CD14-positive monocyte (primary cell): ENCODE data around the gene LCORL. TPM values are rescaled to one million over a fixed set of nuclear protein-coding genes. Genes with fewer than 3 reads are reported as not detected.

Experiments
- DNase-seq, 3 donors: peaks; one replicate each; pipeline ENCODE4 v3.0.0-alpha.2; 2011 to 2022
- H2AFZ ChIP-seq: 2 replicates; pipeline ENCODE4 v1.6.0; 2012; ENCODE audit warnings: mild to moderate bottlenecking, low read depth, low read length, inconsistent platforms; ENCODE audit not compliant: insufficient read depth, poor library complexity, severe bottlenecking
- H3K27ac ChIP-seq, 2 donors: 1 replicate in 1 of 2; 2 replicates in 1 of 2; pipeline ENCODE4 v1.5.1; 2012 to 2013; ENCODE audit warnings: low read length in 2 of 2, control low read depth in 1 of 2, inconsistent platforms in 1 of 2, low read depth in 1 of 2, mild to moderate bottlenecking in 1 of 2
- H3K27me3 ChIP-seq, 2 donors: one replicate each; pipeline versions ENCODE4 v1.6.0 to v1.6.1; 2011 to 2013; ENCODE audit warnings: low read length in 2 of 2; ENCODE audit not compliant: control insufficient read depth in 2 of 2, insufficient read depth in 2 of 2
- H3K36me3 ChIP-seq, 2 donors: replicated peaks in 1 of 2; 1 replicate in 1 of 2; 2 replicates in 1 of 2; pipeline versions ENCODE4 v1.5.1 to v1.6.1; 2012 to 2013; ENCODE audit warnings: low read length in 2 of 2, control low read depth in 1 of 2, inconsistent platforms in 1 of 2, mild to moderate bottlenecking in 1 of 2; ENCODE audit not compliant: insufficient read depth in 2 of 2, control insufficient read depth in 1 of 2
- H3K4me1 ChIP-seq, 2 donors: 1 replicate in 1 of 2; 2 replicates in 1 of 2; pipeline versions ENCODE4 v1.5.1 to v1.6.1; 2012 to 2013; ENCODE audit warnings: low read length in 2 of 2, control low read depth in 1 of 2, inconsistent platforms in 1 of 2, mild to moderate bottlenecking in 1 of 2, moderate library complexity in 1 of 2; ENCODE audit not compliant: insufficient read depth in 2 of 2, control insufficient read depth in 1 of 2
- H3K4me2 ChIP-seq: replicated peaks from 2 replicates; pipeline ENCODE3; 2012; ENCODE audit warnings: low read length, moderate library complexity, mild to moderate bottlenecking; ENCODE audit not compliant: poor library complexity, severe bottlenecking; ENCODE audit errors: extremely low read depth
- H3K4me3 ChIP-seq, 3 experiments: fragments of 200-600 bp in 1 of 3; sonication (generic) in 1 of 3; replicated peaks in 1 of 3; 1 replicate in 2 of 3; 2 replicates in 1 of 3; pipeline ENCODE4 v1.5.1; 2011 to 2013; ENCODE audit warnings: low read length in 3 of 3, mild to moderate bottlenecking in 3 of 3, control low read depth in 2 of 3, low read depth in 2 of 3, inconsistent platforms in 1 of 3, moderate library complexity in 1 of 3
- H3K79me2 ChIP-seq: 2 replicates; pipeline ENCODE4 v1.6.0; 2012; ENCODE audit warnings: mild to moderate bottlenecking, control low read depth, inconsistent platforms, low read length, moderate library complexity; ENCODE audit not compliant: insufficient read depth
- H3K9ac ChIP-seq: 2 replicates; pipeline ENCODE4 v1.6.0; 2017; ENCODE audit warnings: low read length, mild to moderate bottlenecking; ENCODE audit not compliant: insufficient read depth, poor library complexity, severe bottlenecking
- H3K9me3 ChIP-seq, 2 donors: replicated peaks in 1 of 2; 1 replicate in 1 of 2; 2 replicates in 1 of 2; pipeline versions ENCODE4 v1.5.1 to v1.6.1; 2012 to 2013; ENCODE audit warnings: low read length in 2 of 2, control low read depth in 1 of 2; ENCODE audit not compliant: control insufficient read depth in 1 of 2, insufficient read depth in 1 of 2
- H4K20me1 ChIP-seq: 2 replicates; pipeline ENCODE4 v1.6.0; 2012; ENCODE audit warnings: mild to moderate bottlenecking, low read length, control low read depth, moderate library complexity; ENCODE audit not compliant: insufficient read depth
- H3K27ac Mint-ChIP-seq, 7 donors: one replicate each; pipeline ENCODE4 v1.8.0; 2020; ENCODE audit warnings: mild to moderate bottlenecking in 7 of 7, mixed read lengths in 7 of 7, moderate library complexity in 6 of 7, inconsistent platforms in 2 of 7
- H3K27me3 Mint-ChIP-seq, 3 donors: one replicate each; pipeline ENCODE4 v1.8.0; 2021 to 2022; ENCODE audit warnings: low read depth in 3 of 3, mild to moderate bottlenecking in 3 of 3, mixed read lengths in 3 of 3, moderate library complexity in 3 of 3, inconsistent platforms in 1 of 3
- H3K36me3 Mint-ChIP-seq, 2 donors: one replicate each; pipeline ENCODE4 v1.8.0; 2020; ENCODE audit warnings: mixed read lengths in 2 of 2, inconsistent platforms in 1 of 2, mild to moderate bottlenecking in 1 of 2
- H3K4me1 Mint-ChIP-seq: one replicate; pipeline ENCODE4 v1.8.0; 2020; ENCODE audit warnings: mild to moderate bottlenecking, mixed read lengths
- H3K4me3 Mint-ChIP-seq, 2 donors: one replicate each; pipeline ENCODE4 v1.8.0; 2020; ENCODE audit warnings: mild to moderate bottlenecking in 2 of 2, mixed read lengths in 2 of 2, moderate library complexity in 1 of 2
- H3K9me3 Mint-ChIP-seq, 7 donors: one replicate each; pipeline ENCODE4 v1.8.0; 2020 to 2022; ENCODE audit warnings: mixed read lengths in 7 of 7, mild to moderate bottlenecking in 6 of 7, moderate library complexity in 6 of 7, inconsistent platforms in 2 of 7
- CTCF ChIP-seq: fragments of 200-600 bp; IDR thresholded peaks from one replicate; pipeline ENCODE4 v1.8.0; 2022; ENCODE audit warnings: antibody characterized with exemption, mild to moderate bottlenecking
- WGBS: methylation state at CpG from one replicate; pipeline ENCODE4 v1.1.5; 2013; ENCODE audit warnings: missing lambda C conversion rate; ENCODE audit not compliant: insufficient coverage; 5-methylcytosine and 5-hydroxymethylcytosine counted together
- intact Hi-C, 2 donors: fragments of 100-400 bp; cut with micrococcal nuclease; formaldehyde crosslinking; loops; one replicate each; pipeline versions ENCODE4 v1.15.0 to v1.15.1; 2023
- polyA plus RNA-seq, 3 donors: library from polyadenylated mRNA; depleted of rRNA in 1 of 3; unstranded in 2 of 3; stranded (reverse) in 1 of 3; fragments of 300-500 nt in 2 of 3; fragments of >200 nt in 1 of 3; fragmentation: Illumina TruSeq in 2 of 3; gene quantifications; 1 replicate in 2 of 3; 2 replicates in 1 of 3; pipeline ENCODE4 v1.2.3, GENCODE V29; 2012 to 2021

Gene LCORL
- polyA plus RNA-seq, 3 donors = 3.1 to 19.1 (median 9.6) TPM

- no peak for TF ChIP-seq CTCF
- no peaks in the 10 kb centered on the region for H3K27me3 ChIP-seq
- H3K4me3 ChIP-seq = no peak overlapping the region
- DNase-seq = no peak
- Mint-ChIP-seq H3K36me3 (peaks cover 31 to 43% of the 10 kb centered on the region in 2 donors), H3K27me3 (no peaks in the 10 kb centered on the region), H3K4me3 (no peak overlapping the region), H3K4me1 (peaks cover 2% of the 10 kb centered on the region), H3K9me3 (peaks cover 0 to 1% (median 0%) of the 10 kb centered on the region in 7 donors), H3K27ac (no peak overlapping the region)
- H3K27ac ChIP-seq = no peak overlapping the region
- H3K9ac ChIP-seq = no peak overlapping the region
- no peak overlapping the region for H3K4me2 ChIP-seq
- H4K20me1 ChIP-seq = no peaks in the 10 kb centered on the region
- H3K79me2 ChIP-seq = no peaks in the 10 kb centered on the region
- H2AFZ ChIP-seq = no peak overlapping the region
- WGBS = no CpG with 5 or more reads among the region's 2 CpGs
- intact Hi-C loops = no loop called here
- H3K4me1 ChIP-seq = no peaks in the 10 kb centered on the region
- H3K9me3 ChIP-seq = no peaks in the 10 kb centered on the region
- H3K36me3 ChIP-seq = peaks cover 2 to 25% of the 10 kb centered on the region in 2 donors
Observed at GRCh38 chr4:17898553-17899055, 123.0 kb downstream of the LCORL start.

GRCh38 chr4:17895481-17895880 lies 126.1 kb downstream of the LCORL start:
- Mint-ChIP-seq H3K4me1 (peaks cover 2% of the 10 kb centered on the region), H3K27ac (no peak overlapping the region)
- WGBS = 96% methylated on average over 3 of the region's 3 CpGs

More at GRCh38 chr4:17895481-17895880, 126.1 kb downstream of the LCORL start:
- no peaks in the 10 kb centered on the region for H3K4me1 ChIP-seq
- H4K20me1 ChIP-seq = no peaks in the 10 kb centered on the region
- H3K36me3 Mint-ChIP-seq = peaks cover 18 to 35% of the 10 kb centered on the region in 2 donors
- no peak overlapping the region for H3K4me3 ChIP-seq
- no peaks in the 10 kb centered on the region for H3K27me3 ChIP-seq
- no peaks in the 10 kb centered on the region for H3K9me3 ChIP-seq
- H3K36me3 ChIP-seq = peaks cover 2 to 18% of the 10 kb centered on the region in 2 donors
- no peak for TF ChIP-seq CTCF
- H3K79me2 ChIP-seq = no peaks in the 10 kb centered on the region
- H3K27me3 Mint-ChIP-seq = peaks cover 0 to 1% (median 1%) of the 10 kb centered on the region in 3 donors
- no peak overlapping the region for H3K9ac ChIP-seq
- intact Hi-C loops = no loop called here
- no peak overlapping the region for H3K4me3 Mint-ChIP-seq
- no peak overlapping the region for H2AFZ ChIP-seq
- peaks cover 0 to 1% (median 0%) of the 10 kb centered on the region in 7 donors for H3K9me3 Mint-ChIP-seq
- DNase-seq = no peak
- no peak overlapping the region for H3K27ac ChIP-seq
- no peak overlapping the region for H3K4me2 ChIP-seq
